GM21447 (cell line): ENCODE data around the gene RAP1GDS1.
"Not testable (repeated sequence)": the region's sequence is repeated elsewhere in the genome, so short reads cannot be mapped to it uniquely, and the experiment has no call there.

Experiments used
- ATAC-seq: cut with Tn5 transposase; IDR thresholded peaks from one replicate; pipeline ENCODE4 v1.9.1; 2021; ENCODE audit not compliant: unreplicated experiment

The RAP1GDS1 gene

GRCh38 chr4:98476891-98477290 is 215.7 kb downstream of the RAP1GDS1 start:
- no peak for ATAC-seq

- ATAC-seq: not testable (repeated sequence)
These were observed 218.4 kb downstream of the RAP1GDS1 start for GRCh38 chr4:98479590-98479989.

DNA sequence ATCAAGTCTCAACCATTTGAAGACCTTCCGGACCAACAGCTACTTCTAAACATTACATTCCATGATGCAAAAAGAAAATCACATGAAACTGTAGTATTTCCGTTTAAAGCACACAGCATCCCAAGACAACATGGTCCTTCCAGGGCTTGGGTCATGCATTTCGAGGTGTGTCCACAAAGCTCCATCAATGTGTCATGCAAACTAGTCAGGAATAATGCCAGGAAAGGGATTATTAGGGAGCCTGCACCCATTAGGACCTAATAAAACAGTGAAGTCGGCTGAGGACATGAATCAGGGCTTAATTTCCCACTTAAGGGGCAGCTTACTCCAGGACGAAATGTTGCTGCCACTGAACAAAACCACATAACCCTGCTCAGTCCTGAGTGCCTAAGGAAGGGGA is 219.4 kb downstream of the RAP1GDS1 start:
- no peak for ATAC-seq

DNA sequence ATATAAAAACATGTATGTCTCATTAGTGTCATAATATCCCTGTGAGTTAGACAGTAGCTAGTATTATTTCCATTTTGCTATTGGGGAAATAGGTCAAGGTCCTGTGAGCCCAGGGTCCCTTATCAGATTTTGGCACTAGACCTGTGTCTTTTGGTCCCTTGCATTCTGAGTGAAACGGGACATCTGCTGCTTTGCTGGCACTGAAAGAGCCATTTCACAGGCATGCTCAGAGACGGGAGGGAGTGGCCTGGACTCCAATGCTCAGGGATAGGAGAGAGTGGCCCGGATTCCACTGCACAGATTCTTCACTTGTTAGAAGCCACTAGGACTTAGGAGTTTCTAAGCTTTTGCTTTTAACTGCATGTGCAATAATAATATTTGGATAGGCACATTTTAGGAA is 220.0 kb downstream of the RAP1GDS1 start:
- ATAC-seq: no peak

- ATAC-seq: peak; percentile 15
These were observed 221.3 kb downstream of the RAP1GDS1 start for GRCh38 chr4:98482503-98482846.

DNA sequence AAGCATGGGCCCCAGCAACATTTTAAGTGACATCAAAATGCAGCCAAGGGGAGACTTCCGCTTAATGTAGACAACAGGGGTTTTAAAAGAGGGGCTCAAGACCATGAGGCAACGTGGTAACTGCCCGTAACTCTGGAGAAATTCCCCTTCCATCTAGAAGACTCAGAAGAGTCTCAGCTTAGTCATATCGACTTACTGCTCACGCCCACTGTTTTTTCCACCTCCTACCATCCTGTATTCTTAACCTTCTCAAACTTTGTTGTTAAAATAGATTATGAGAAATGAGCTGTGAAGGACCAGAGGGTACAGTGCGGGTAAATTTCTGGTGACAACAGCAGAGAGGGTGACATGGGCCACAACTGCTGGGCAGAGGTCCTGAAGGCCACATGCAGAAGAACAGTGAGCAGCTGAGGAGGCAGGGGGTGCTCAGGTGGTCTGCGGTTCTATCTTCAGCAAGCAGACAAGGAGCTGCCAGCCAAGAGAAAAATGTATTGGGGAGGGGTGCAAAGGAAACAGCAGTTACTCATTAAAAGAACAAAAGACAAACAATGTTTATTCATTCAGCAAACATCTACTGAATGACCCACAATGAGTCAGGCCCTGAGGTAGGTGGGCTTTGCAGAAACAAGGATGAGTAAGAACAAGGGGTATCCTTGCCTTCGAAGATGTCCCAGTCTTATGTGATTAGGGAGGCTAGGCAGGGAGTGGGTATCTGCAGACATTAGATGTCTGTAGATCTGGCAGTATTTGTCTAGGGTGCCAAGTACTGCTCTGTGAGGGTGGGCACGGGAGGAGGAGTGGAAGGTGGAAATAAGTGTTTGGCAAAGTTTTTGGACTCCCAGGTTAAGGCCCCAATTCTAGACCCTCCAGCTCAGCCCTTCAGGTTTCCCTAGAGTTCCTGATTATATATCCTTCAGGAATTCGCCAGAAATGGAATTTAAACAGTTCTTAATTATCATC is 221.9 kb downstream of the RAP1GDS1 start:
- ATAC-seq: peak; percentile 94

DNA sequence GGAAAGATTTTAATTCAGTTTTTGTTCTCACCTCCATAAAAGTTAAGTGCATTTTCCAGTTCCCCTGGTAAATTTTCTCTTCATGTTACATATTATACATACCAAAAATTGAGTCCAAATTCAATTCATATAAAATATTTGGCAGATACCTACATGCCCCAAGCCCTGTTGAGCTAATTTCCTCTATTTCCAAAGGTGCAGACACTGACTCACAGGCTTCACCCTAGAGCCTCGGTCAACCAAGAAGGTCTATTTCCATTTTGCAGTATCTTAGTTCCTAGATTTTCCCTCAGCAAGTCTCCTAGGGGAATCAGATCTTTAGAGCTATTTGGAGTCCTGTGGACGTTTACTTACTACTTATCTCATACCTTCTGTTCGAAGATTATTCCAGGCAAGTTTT is 222.8 kb downstream of the RAP1GDS1 start:
- no peak for ATAC-seq

- no peak for ATAC-seq
These were observed 224.7 kb downstream of the RAP1GDS1 start for GRCh38 chr4:98485816-98486345.

GRCh38 chr4:98490251-98490650 is 229.1 kb downstream of the RAP1GDS1 start:
- no peak for ATAC-seq

DNA sequence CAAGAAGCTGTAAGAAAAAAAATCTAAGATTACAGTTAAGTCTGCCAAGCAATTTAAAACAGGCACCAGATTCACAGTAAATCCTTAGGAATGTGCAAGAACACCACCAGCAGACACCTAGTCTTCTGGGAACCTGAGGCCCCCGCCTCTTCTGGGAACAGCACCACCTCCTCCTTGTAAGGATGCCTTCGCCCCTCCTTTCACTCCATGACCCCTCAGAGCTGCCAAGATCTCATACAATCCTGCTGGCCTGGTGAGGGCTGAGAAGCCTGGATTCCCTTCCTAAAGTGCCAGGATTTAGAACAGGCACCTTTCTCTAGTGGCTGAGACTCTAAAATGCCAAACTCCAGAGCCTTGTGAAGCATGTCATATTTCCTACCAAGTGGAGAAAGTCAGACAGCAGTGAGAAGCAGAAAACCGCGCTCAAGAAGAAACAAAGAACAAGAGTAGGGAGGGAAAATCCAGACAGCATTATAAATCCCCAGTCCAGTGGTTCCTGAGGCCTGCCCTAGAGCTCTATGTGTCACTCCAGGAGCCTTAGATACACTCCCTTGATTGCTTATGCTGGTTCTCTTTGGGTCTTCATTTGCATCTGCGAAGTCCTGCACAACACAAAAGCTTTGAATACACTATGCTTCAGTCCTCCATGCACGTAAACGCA is 230.8 kb downstream of the RAP1GDS1 start:
- ATAC-seq: no peak

DNA sequence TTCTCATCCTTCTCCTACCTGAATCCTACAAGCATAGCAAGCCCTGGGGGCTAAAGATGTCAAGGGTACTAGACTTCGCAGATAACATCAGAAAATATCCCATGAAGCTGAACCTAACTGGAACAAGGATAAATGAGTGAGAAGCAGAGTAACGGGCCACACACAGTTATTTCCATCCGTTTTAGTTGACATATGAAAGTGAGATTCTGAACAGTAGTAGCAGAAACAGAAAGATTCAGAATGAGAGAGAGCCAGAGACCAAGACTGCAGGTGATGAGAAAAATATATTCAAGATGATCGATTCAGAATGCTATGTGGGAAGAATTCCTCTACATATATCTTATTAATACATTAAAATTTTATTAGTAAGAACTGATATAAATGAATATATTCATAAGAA is 232.1 kb downstream of the RAP1GDS1 start:
- ATAC-seq: peak; percentile 54
